Suprapubic skin (tissue), 4 donors: ENCODE data around the gene ADAD1. TPM values are rescaled to one million over a fixed set of nuclear protein-coding genes. Genes with fewer than 3 reads are reported as not detected.

Source experiments
- DNase-seq, 2 donors: peaks; one replicate each; pipeline ENCODE4 v3.0.0-alpha.2; 2019; ENCODE audit warnings: low spot score in 2 of 2
- H3K27ac ChIP-seq: fragments of 200-600 bp; sonication (generic); one replicate; pipeline ENCODE4 v1.5.1; 2019
- H3K27me3 ChIP-seq: fragments of 200-600 bp; sonication (generic); one replicate; pipeline ENCODE4 v1.5.1; 2019
- H3K36me3 ChIP-seq: fragments of 200-600 bp; sonication (generic); one replicate; pipeline ENCODE4 v1.5.1; 2019
- H3K4me1 ChIP-seq: fragments of 200-600 bp; sonication (generic); one replicate; pipeline ENCODE4 v1.5.1; 2019
- H3K4me3 ChIP-seq: fragments of 200-600 bp; sonication (generic); one replicate; pipeline ENCODE4 v1.5.1; 2019; ENCODE audit warnings: mild to moderate bottlenecking
- H3K9me3 ChIP-seq: fragments of 200-600 bp; sonication (generic); one replicate; pipeline ENCODE4 v1.5.1; 2019
- CTCF ChIP-seq, 2 donors: fragments of 200-600 bp in 1 of 2; fragments of 450-650 bp in 1 of 2; sonication (generic) in 1 of 2; IDR thresholded peaks; one replicate each; pipeline ENCODE4 v1.5.1; 2016 to 2019; ENCODE audit warnings: antibody characterized with exemption in 2 of 2, mild to moderate bottlenecking in 1 of 2, moderate library complexity in 1 of 2
- EP300 ChIP-seq: sonication (generic); formaldehyde crosslinking; IDR thresholded peaks from one replicate; pipeline ENCODE4 v1.6.1; 2017; ENCODE audit warnings: antibody characterized with exemption
- POLR2A ChIP-seq, 2 donors: fragments of 450-650 bp; IDR thresholded peaks; one replicate each; pipeline ENCODE4 v1.6.1; 2017; ENCODE audit warnings: antibody characterized with exemption in 2 of 2, mild to moderate bottlenecking in 2 of 2, moderate library complexity in 2 of 2
- POLR2AphosphoS5 ChIP-seq, 3 donors: sonication (generic); formaldehyde crosslinking; IDR thresholded peaks; one replicate each; pipeline ENCODE4 v1.6.1; 2017; ENCODE audit warnings: antibody characterized with exemption in 3 of 3
- WGBS: methylation state at CpG from one replicate; pipeline ENCODE4 v1.1.5; 2018; 5-methylcytosine and 5-hydroxymethylcytosine counted together
- total RNA-seq, 4 donors: library from RNA; depleted of rRNA; stranded (reverse); fragments of >200 nt; gene quantifications; one replicate each; pipeline ENCODE4 v1.1.0, GENCODE V29; 2016

The ADAD1 gene
- total RNA-seq, 4 donors from 2014 or later = not detected

DNA sequence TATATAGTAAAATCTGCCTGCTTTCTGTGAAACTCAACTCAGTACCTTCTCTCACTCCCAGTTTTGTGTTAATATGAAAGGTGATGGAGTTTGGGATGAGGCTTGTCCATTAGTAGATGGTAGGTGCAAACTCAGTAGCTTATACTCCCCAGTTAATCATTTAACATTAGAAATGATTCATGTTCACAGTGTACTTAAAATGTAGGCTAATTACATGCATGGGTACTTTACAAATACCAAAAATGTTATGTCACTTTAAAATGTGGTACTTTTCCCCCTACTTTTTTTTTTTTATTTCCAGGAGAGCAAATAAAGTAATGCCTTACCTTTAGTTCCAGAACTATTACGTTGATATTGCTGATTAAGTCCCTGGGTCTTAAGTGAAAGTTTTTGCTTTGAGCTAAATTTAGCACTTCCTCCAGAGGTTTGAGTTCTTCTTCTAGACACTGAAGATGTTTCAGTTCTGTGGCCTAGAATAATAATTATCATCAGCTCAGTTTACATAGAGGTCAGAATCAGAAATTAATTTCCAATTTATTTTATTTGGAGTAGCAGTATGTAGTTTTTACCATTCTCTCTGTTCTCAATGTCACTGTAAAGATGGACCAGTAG lies 74.7 kb downstream of the ADAD1 start:
- no peak for TF ChIP-seq POLR2A (IDR thresholded peaks at IDR 0.05)
- no peak for TF ChIP-seq EP300
- TF ChIP-seq POLR2AphosphoS5 (IDR thresholded peaks at IDR 0.05) = no peak
- TF ChIP-seq CTCF (IDR thresholded peaks at IDR 0.05) = no peak
- no peaks in the 10 kb centered on the region for H3K4me1 ChIP-seq
- H3K27me3 ChIP-seq = no peaks in the 10 kb centered on the region
- H3K9me3 ChIP-seq = no peaks in the 10 kb centered on the region
- no peak overlapping the region for H3K27ac ChIP-seq
- no peaks in the 10 kb centered on the region for H3K36me3 ChIP-seq
- 31% methylated on average over 1 of the region's 1 CpG for WGBS
- DNase-seq = no peak
- no peak overlapping the region for H3K4me3 ChIP-seq

- Histone ChIP-seq H3K4me1 (no peaks in the 10 kb centered on the region), H3K36me3 (no peaks in the 10 kb centered on the region), H3K4me3 (no peak within 1 kb of the TSS), H3K9me3 (no peaks in the 10 kb centered on the region), H3K27me3 (no peaks in the 10 kb centered on the region), H3K27ac (no peak within 1 kb of the TSS)
- TF ChIP-seq EP300 (no peak), CTCF (IDR thresholded peaks at IDR 0.05) (no peak)
- 81% methylated on average over 2 of the region's 2 CpGs for WGBS
- DNase-seq = no peak
These were observed 77.7 kb downstream of the ADAD1 start, which contains the start of gene IL2 for GRCh38 chr4:122456231-122457116. Gene IL2, minus strand, starts transcription at chr4:122456725. Its CDS starts 285 bp downstream, at chr4:122456440.

GRCh38 chr4:122458625-122459024 lies 79.8 kb downstream of the ADAD1 start:
- DNase-seq = no peak
- Histone ChIP-seq H3K27ac (no peak overlapping the region), H3K36me3 (no peaks in the 10 kb centered on the region), H3K9me3 (no peaks in the 10 kb centered on the region), H3K4me1 (no peaks in the 10 kb centered on the region), H3K27me3 (no peaks in the 10 kb centered on the region), H3K4me3 (peak overlapping the region; percentile 21)
- 28% methylated on average over 5 of the region's 5 CpGs for WGBS
- TF ChIP-seq EP300 = no peak
- no peak for TF ChIP-seq CTCF (IDR thresholded peaks at IDR 0.05)
- TF ChIP-seq POLR2AphosphoS5 (IDR thresholded peaks at IDR 0.05) = no peak
- TF ChIP-seq POLR2A (IDR thresholded peaks at IDR 0.05) = no peak

GRCh38 chr4:122469457-122469856 lies 90.6 kb downstream of the ADAD1 start:
- H3K4me3 ChIP-seq = no peak overlapping the region

More at GRCh38 chr4:122469457-122469856, 90.6 kb downstream of the ADAD1 start:
- no peak for TF ChIP-seq EP300
- TF ChIP-seq POLR2AphosphoS5 (IDR thresholded peaks at IDR 0.05) = no peak
- TF ChIP-seq POLR2A (IDR thresholded peaks at IDR 0.05) = no peak
- TF ChIP-seq CTCF (IDR thresholded peaks at IDR 0.05) = no peak
- H3K9me3 ChIP-seq = no peaks in the 10 kb centered on the region
- H3K4me1 ChIP-seq = no peaks in the 10 kb centered on the region
- H3K27me3 ChIP-seq = no peaks in the 10 kb centered on the region
- H3K36me3 ChIP-seq = no peaks in the 10 kb centered on the region
- WGBS = 93% methylated on average over 1 of the region's 1 CpG
- H3K27ac ChIP-seq = no peak overlapping the region
- no peak for DNase-seq
